ENCODE results near the gene GALNT7.
"Not testable (repeated sequence)": the region's sequence is repeated elsewhere in the genome, so short reads cannot be mapped to it uniquely, and the experiment has no call there.

The GALNT7 gene

DNA sequence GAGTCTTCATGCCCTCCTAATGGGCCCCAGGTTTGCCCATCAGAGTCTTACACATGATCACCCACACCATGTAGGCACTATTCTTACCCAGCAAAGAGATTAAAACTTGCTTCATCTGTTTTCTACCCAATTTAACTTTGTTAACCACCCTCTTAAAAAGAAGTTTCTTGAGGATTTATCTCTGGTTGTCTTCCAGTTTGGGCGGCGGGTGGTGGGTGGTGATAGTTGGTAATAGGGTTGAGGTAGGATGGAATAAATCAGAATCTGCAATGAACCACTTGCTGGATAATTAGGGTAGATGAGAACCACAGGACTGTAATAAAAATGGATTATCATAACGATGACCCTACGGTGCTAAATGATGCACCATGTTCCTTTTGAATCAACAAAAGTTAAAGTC, 30.9 kb downstream of the GALNT7 start:
- DNase-seq (ENCODE audit: low spot score): no peak

DNA sequence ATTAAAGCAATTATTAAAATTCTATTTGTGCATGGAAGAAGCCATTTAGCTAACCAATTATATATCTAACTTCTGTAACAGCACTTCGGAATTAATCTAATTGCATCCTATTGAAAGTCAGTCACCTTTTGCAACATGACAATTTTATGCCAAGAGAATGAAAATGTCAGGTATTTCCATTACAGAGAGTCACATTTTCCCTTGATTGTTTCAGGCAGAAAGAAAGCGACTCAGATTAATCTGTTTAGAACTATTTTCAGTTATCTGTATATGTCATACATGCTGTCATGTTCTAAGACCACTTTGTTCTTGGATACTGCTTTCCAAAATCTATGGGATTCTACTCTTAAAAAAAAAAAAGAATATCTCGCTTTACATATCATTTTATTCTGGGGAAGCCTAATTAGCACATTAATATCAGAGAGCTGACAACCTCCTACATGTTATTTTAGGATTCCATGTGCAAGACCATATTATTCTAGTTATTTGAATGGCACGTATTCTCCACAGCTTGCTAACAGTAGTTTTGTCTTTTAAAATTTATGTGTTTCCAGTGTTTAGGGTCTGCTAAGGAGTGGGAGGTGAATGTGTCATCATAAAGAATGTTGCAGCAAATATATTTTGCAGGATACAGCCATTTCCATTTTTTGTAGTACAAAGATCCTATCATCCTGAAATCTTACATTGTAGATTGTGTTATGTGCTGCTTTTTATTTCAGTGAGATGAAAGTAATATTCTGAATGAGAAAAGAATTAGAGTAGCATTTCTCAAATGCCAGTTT, 31.7 kb downstream of the GALNT7 start:
- no peak for DNase-seq (ENCODE audit: low spot score)

- no peak for DNase-seq (ENCODE audit: low spot score)
These were observed 33.8 kb downstream of the GALNT7 start for GRCh38 chr4:173202395-173202794.

DNA sequence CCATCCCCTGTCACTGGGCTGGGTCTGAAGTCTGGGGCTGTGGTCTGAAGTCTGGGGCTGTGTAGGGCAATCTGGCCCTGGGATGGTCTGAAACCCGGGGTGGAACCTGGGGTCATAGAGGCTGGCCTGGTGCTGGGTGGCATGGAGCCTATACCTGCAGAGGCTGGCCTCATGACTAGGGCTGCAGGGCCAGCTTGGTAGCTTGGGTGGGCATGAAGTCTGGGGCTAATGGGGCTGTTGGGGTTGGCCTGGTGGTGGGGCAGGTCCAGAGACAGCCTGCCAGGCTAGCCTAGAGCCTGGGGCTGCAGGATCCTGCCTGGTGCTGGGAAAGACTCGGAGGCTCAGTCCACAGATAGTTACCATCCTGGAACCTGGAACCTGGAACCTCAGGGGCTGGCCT, 37.0 kb downstream of the GALNT7 start:
- DNase-seq (ENCODE audit: low spot score): no peak

GRCh38 chr4:173208420-173208819, 39.8 kb downstream of the GALNT7 start:
- DNase-seq (ENCODE audit: low spot score): no peak

DNA sequence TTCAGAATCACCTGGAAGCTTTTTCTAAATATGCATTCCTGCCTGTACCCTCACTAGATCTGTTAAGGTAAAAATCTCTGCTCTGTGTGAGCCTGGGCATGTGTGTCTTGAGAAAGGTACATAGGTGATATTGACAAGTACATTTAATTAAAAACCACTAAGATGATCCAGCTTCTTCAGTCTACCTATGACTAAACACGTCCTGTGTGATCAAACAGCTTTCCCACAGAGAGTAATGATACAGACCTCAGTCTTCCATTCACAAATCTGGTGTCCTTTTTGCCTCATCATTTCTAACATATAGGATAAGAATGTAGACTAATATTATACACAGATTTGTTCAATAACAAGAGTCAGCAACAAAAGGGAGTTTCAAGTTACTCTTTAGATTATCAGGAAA, 42.6 kb downstream of the GALNT7 start:
- no peak for DNase-seq (ENCODE audit: low spot score)

DNA sequence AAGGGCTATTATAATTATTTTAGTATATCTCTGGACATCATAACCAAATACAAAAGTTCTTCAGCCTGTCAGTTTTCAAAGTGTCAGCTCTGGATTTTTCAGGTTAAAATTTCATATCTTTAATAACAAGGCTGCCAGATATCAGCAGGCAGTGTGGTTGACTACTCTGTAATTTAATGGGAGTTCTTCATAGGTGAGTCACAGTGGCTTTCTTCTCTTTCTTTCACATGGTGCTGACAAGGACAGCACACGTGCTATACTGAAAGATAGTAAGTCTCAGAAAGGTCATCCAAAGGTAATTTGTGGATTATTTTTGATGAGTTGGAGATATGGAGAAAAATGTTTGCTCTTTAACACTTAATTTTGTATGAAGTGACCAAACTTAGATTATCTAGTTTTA, 43.2 kb downstream of the GALNT7 start:
- no peak for DNase-seq (ENCODE audit: low spot score)

- DNase-seq (ENCODE audit: low spot score): no peak
These were observed 43.8 kb downstream of the GALNT7 start for GRCh38 chr4:173212379-173212778.

DNA sequence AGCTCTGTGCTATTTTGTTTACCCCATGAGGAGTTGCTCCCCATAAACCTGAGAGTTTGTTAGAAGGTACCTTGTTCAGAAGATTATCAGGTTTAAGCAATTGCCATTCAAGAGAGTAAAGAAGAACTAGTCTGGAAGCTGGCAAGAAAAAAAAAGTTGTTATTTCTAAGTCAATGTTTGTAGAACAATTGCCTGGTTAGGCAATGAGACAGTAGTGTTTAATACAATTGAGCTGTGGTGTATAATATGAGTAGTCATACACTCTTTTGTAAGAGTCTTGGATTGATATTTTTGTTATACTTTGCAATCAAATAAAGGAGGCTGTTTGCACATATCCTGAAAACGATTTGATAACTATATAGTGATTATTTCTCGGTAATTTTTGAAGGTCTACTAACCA, 44.7 kb downstream of the GALNT7 start:
- DNase-seq (ENCODE audit: low spot score): no peak

- no peak for DNase-seq (ENCODE audit: low spot score)
These were observed 45.6 kb downstream of the GALNT7 start for GRCh38 chr4:173214231-173214630.

GRCh38 chr4:173214661-173215060, 46.0 kb downstream of the GALNT7 start:
- DNase-seq (ENCODE audit: low spot score): no peak

GRCh38 chr4:173217075-173217474, 48.5 kb downstream of the GALNT7 start:
- no peak for DNase-seq (ENCODE audit: low spot score)

- DNase-seq (ENCODE audit: low spot score): no peak
These were observed 49.1 kb downstream of the GALNT7 start for GRCh38 chr4:173217727-173218126.

GRCh38 chr4:173218411-173219125, 50.0 kb downstream of the GALNT7 start:
- no peak for DNase-seq (ENCODE audit: low spot score)

DNA sequence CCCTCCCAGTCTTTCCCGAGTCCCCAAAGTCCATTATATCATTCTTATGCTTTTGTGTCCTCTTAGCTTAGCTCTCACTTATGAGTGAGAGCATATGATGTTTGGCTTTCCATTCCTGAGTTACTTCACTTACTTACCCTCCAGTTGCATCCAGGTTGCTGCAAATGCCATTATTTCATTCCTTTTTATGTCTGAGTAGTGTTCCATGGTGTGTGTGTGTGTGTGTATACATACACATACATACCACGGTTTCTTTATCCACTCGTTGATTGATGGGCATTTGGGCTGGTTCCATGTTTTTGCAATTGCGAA, 50.5 kb downstream of the GALNT7 start:
- DNase-seq (ENCODE audit: low spot score): not testable (repeated sequence)

GRCh38 chr4:173223743-173224142, 55.1 kb downstream of the GALNT7 start:
- DNase-seq (ENCODE audit: low spot score): no peak

- DNase-seq (ENCODE audit: low spot score): no peak
These were observed 57.8 kb downstream of the GALNT7 start for GRCh38 chr4:173226401-173226888.

DNA sequence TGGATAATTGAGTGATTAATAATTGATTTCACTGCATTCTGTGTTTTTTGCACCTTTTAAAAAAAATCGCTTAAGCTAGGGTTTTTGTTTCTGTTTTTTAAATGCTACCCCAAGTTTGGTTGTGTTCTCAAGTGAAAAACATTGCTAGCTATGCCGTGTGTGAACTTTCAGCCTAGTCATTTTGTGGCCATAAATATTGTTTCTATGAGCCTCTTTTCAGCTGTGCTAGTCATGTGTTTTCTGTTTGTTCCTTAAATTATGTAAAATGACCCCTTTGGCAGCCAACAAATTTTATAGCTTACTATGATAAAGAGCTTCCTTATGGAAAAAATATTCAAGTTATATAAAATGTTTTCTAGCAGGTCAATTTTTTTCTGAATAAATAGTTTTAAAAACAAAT, 59.1 kb downstream of the GALNT7 start:
- no peak for DNase-seq (ENCODE audit: low spot score)

GRCh38 chr4:173230062-173230461, 61.5 kb downstream of the GALNT7 start:
- no peak for DNase-seq (ENCODE audit: low spot score)

DNA sequence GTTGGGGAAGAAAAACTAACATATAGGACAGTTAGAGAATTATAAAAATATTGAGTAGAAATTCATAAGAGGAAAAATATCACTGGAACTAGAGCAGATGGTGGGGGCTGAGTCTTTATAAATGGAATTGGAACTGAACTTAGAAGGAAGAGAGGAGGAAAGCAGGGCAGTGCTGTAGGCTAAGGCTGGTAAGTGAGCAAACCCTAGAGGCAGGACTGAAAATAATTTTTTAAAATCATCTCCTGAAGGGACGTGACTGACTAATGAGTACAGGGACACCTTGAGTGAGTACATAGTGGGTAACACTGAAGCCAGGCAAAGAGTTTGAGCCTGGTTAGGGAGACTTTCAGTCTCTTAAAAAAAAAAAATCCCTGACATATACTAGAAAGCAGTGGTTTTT, 63.3 kb downstream of the GALNT7 start:
- DNase-seq (ENCODE audit: low spot score): no peak

GRCh38 chr4:173233857-173234256, 65.2 kb downstream of the GALNT7 start:
- no peak for DNase-seq (ENCODE audit: low spot score)

DNA sequence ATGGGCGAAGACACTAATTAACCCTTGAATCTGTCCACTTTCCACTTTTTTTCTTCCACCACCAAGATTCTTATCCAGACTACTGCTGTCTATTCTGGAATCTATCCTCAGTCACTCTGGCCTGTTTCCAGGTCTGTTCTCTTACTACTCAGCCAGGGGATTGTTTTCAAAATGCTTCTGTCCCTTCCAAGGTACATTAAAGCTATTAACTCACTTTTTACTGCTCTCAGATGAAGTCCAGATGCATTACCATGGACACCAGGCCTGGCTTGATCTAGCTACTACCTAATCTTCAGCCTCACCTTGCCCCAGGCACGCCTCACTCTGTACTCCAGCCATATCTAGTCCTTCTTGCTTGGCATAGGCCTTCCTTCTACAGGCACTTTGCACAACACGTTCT, 66.4 kb downstream of the GALNT7 start:
- no peak for DNase-seq (ENCODE audit: low spot score)

DNA sequence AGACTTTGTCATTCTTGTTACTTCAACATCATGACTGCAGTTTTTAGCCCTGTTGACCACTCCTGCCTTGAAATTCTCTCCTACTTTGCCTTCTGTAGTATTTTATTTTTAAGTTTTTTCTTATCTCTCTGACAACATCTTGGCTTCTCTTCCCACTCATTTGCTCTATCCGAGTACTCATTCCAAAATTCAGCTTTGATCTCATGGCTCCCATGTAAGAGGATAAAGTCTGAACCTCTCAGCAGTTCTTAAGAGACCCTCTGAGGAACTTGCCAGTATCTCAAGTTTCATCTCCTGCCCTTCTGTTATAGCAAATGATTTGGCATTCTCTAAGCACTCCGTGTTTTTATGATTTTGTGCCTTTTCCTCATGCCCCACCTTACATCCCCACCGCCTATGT, 67.7 kb downstream of the GALNT7 start:
- DNase-seq (ENCODE audit: low spot score): no peak

DNA sequence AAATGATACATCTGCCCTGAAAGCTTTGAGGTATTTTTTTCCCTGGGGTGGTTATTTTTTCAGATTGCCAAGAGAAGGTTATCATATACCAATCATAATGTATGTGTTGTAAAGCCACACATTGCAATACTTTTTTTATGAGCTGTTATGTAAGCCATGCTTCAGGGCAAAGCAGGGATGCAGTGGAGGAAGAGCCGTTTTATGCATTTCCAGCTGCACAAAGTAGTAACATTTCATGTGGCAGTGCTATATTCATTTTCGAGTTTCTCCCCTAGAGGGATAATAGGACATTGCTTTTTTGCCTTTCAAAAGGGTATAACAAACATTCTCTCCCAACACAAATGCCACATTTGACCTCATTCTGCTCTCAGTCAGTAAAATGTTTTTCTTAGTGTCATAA, 68.5 kb downstream of the GALNT7 start:
- no peak for DNase-seq (ENCODE audit: low spot score)

Data from globus pallidus (tissue), 1 donor.